K562 (cell line): ENCODE results near the gene DDR1. TPM values are rescaled to one million over a fixed set of nuclear protein-coding genes. Genes with fewer than 3 reads are reported as not detected.

Experiments
- ATF2 ChIP-seq: sonication (generic); formaldehyde crosslinking; IDR thresholded peaks from 2 replicates; pipeline ENCODE4 v1.8.1; 2022; ENCODE audit warnings: missing genetic modification reagents
- BRF2 ChIP-seq: IDR thresholded peaks from 3 replicates; pipeline ENCODE4 v1.6.1; 2011; ENCODE audit warnings: borderline replicate concordance, mild to moderate bottlenecking; ENCODE audit not compliant: insufficient read length, insufficient read depth
- CEBPB ChIP-seq: fragments of 450-650 bp; IDR thresholded peaks from 2 replicates; pipeline ENCODE4 v1.6.1; 2016; ENCODE audit warnings: missing genetic modification characterization, missing compliant biosample characterization
- CHD7 ChIP-seq: fragments of 200-600 bp; sonication (generic); IDR thresholded peaks from one replicate; pipeline ENCODE4 v1.6.1; 2012; ENCODE audit warnings: mild to moderate bottlenecking, low read depth, low read length, inconsistent platforms
- HSF4 ChIP-seq: fragments of 250-450 bp; sonication (Bioruptor Pico); IDR thresholded peaks from 2 replicates; pipeline ENCODE4 v2.1.2; 2022; ENCODE audit warnings: mild to moderate bottlenecking, moderate library complexity, borderline replicate concordance
- KAT7 ChIP-seq: sonication (generic); formaldehyde crosslinking; IDR thresholded peaks from 2 replicates; pipeline ENCODE4 v1.8.0; 2022; ENCODE audit warnings: missing genetic modification reagents, mild to moderate bottlenecking, borderline replicate concordance
- MYC ChIP-seq, 2 experiments: fragments of 250-450 bp in 1 of 2; sonication (Bioruptor Pico) in 1 of 2; IDR thresholded peaks; 2 replicates each; pipeline versions ENCODE4 v1.5.1 to v1.6.1; 2012 to 2021; ENCODE audit warnings: low read depth in 2 of 2, borderline replicate concordance in 1 of 2, improper control_type of control experiment in 1 of 2, low read length in 1 of 2, mild to moderate bottlenecking in 1 of 2, moderate library complexity in 1 of 2
- NCOA2 ChIP-seq, 2 experiments: fragments of 450-650 bp; IDR thresholded peaks; 2 replicates each; pipeline ENCODE4 v1.6.1; 2018; ENCODE audit warnings: mild to moderate bottlenecking in 2 of 2, moderate library complexity in 1 of 2; ENCODE audit not compliant: partially characterized antibody in 2 of 2
- NR3C1 ChIP-seq: sonication (generic); formaldehyde crosslinking; IDR thresholded peaks from 2 replicates; pipeline ENCODE4 v1.8.1; 2022; ENCODE audit warnings: missing genetic modification reagents
- TCF15 ChIP-seq: fragments of 250-450 bp; sonication (Bioruptor Pico); IDR thresholded peaks from 2 replicates; pipeline ENCODE4 v1.8.0; 2022; ENCODE audit warnings: moderate library complexity, mild to moderate bottlenecking, inconsistent platforms
- TCF3 ChIP-seq: sonication (generic); formaldehyde crosslinking; IDR thresholded peaks from 2 replicates; pipeline ENCODE4 v1.4.0; 2020; ENCODE audit warnings: mild to moderate bottlenecking, missing genetic modification reagents
- ZNF511 ChIP-seq: sonication (generic); formaldehyde crosslinking; IDR thresholded peaks from 2 replicates; pipeline ENCODE4 v1.8.0; 2022; ENCODE audit warnings: mild to moderate bottlenecking, missing genetic modification reagents
- polyA plus RNA-seq, 8 experiments: library from polyadenylated mRNA; depleted of rRNA in 4 of 8; stranded (reverse) in 5 of 8; unstranded in 3 of 8; fragments of >200 nt; fragmentation: Nextera tagmentation in 2 of 8; fragmentation: Illumina TruSeq in 1 of 8; extraction: Ambion mirVana in 2 of 8; extraction: Trizol in 1 of 8; gene quantifications; 2 replicates each; pipeline versions ENCODE4 v1.2.1 to v1.2.3, GENCODE V29; 2011 to 2014; ENCODE audit warnings: inconsistent platforms in 1 of 8, missing spikeins in 1 of 8
- total RNA-seq, 7 experiments: library from RNA; depleted of rRNA in 6 of 7; stranded (reverse); fragments of >200 nt in 6 of 7; fragmentation: Illumina TruSeq in 2 of 7; extraction: Trizol in 2 of 7; gene quantifications; 2 replicates each; pipeline versions ENCODE4 v1.2.1 to v1.2.3, GENCODE V29; 2011 to 2021; ENCODE audit warnings: low replicate concordance in 1 of 7

Gene DDR1
- total and polyA plus RNA-seq, 9 of the 15 experiments (the other 6 are each of a cell fraction or from before 2014, with no cell fraction given), result 1.4 to 44.6 (median 12.2) TPM

GRCh38 chr6:30837870-30838269, 46.4 kb upstream of the DDR1 start (continued):
- TF ChIP-seq CHD7, result no peak
- no peak for TF ChIP-seq TCF3 (CRISPR knock-in tag)
- no peak for TF ChIP-seq CEBPB (tag)
- no peak for TF ChIP-seq ZNF511
- TF ChIP-seq NR3C1 (CRISPR knock-in tag), result no peak
- TF ChIP-seq NCOA2 (IDR thresholded peaks at IDR 0.05; ENCODE audit: partially characterized antibody in 2 of 2), result no peak
- TF ChIP-seq MYC (IDR thresholded peaks at IDR 0.05; ENCODE audit: low read depth, low read length), result no peak
- no peak for TF ChIP-seq MYC (CRISPR knock-in tag; IDR thresholded peaks at IDR 0.05; ENCODE audit: borderline replicate concordance, low read depth)
- TF ChIP-seq KAT7, result no peak
- 0 out of 2 replicates have a peak, but pooled peaks have one; percentile 56 for TF ChIP-seq TCF15 (CRISPR knock-in tag)
- TF ChIP-seq HSF4 (CRISPR knock-in tag), result peak; percentile 33; the same call in 1 of the 2 replicates
- no peak for TF ChIP-seq BRF2
- TF ChIP-seq ATF2 (CRISPR knock-in tag), result no peak
